ENCODE data around the gene IL13RA1. TPM values are rescaled to one million over a fixed set of nuclear protein-coding genes. Genes with fewer than 3 reads are reported as not detected.

Gene IL13RA1
- total RNA-seq, 1 donor from 2014 or later, result 1.1 TPM

DNA sequence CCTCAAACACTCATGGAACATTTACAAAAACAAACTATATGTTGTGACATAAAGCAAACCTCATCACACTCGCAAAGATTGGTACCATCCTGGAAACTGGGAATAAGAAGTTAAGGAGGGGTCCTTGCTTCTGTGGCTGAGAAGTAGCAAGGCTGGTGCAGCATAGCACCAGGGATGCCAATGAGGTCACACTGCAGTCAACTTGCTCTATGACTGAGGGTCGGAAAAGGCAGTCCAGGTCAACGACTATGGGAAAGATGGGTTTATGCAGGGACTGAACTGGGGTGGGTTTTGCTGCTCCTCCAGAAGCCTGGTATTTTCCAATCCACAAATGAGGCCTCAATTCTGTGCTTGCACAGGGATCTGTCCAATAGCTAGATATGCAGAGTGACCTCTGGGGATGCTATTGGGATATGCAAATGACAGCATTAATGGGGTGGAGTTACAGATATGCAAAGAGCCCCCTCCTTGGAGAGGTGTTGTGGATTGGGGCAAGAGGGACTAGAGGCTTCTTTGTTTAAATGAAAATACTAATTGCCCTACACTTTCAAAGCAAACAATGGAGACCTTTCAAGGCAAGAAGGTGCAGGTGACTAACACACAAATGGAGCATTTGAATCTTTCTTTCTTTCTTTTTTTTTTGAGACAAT lies 7.2 kb upstream of the IL13RA1 start:
- H3K4me1 Mint-ChIP-seq (ENCODE audit: low read depth, unreplicated experiment), result no peaks in the 10 kb centered on the region
- no peak overlapping the region for H3K27ac Mint-ChIP-seq (ENCODE audit: unreplicated experiment)
- peaks cover 2% of the 10 kb centered on the region for H3K9me3 Mint-ChIP-seq (ENCODE audit: unreplicated experiment)
- H3K4me3 Mint-ChIP-seq (ENCODE audit: unreplicated experiment), result no peak overlapping the region
- no peaks in the 10 kb centered on the region for H3K27me3 Mint-ChIP-seq (ENCODE audit: unreplicated experiment)
- no peak for DNase-seq
- TF ChIP-seq, protein P1, sequence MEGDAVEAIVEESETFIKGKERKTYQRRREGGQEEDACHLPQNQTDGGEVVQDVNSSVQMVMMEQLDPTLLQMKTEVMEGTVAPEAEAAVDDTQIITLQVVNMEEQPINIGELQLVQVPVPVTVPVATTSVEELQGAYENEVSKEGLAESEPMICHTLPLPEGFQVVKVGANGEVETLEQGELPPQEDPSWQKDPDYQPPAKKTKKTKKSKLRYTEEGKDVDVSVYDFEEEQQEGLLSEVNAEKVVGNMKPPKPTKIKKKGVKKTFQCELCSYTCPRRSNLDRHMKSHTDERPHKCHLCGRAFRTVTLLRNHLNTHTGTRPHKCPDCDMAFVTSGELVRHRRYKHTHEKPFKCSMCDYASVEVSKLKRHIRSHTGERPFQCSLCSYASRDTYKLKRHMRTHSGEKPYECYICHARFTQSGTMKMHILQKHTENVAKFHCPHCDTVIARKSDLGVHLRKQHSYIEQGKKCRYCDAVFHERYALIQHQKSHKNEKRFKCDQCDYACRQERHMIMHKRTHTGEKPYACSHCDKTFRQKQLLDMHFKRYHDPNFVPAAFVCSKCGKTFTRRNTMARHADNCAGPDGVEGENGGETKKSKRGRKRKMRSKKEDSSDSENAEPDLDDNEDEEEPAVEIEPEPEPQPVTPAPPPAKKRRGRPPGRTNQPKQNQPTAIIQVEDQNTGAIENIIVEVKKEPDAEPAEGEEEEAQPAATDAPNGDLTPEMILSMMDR (IDR thresholded peaks at IDR 0.05; ENCODE audit: partially characterized antibody, unreplicated experiment), result no peak
- no peaks in the 10 kb centered on the region for H3K36me3 Mint-ChIP-seq (ENCODE audit: unreplicated experiment)

DNA sequence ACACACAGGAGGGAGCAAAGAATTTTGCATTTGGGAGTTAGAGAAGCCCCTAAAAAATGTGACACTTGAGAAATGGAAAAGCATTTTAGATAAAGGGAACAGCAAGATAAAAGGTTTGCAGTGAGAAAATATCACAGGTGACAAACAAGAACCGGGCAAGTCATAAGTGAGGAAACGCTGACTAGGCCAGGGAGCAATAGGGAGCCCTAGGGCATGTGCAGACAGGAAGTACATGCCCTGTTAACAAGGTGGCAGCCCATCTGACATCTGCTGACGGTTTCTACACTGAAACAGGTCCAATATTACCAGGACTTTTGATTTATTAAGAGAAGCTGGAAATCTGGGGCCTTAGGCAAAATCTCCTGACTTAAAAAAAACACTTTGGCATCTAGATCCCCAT lies 4.0 kb upstream of the IL13RA1 start:
- Mint-ChIP-seq H3K9me3 (ENCODE audit: unreplicated experiment) (peaks cover 3% of the 10 kb centered on the region), H3K27me3 (ENCODE audit: unreplicated experiment) (no peaks in the 10 kb centered on the region), H3K4me1 (ENCODE audit: low read depth, unreplicated experiment) (no peaks in the 10 kb centered on the region), H3K36me3 (ENCODE audit: unreplicated experiment) (no peaks in the 10 kb centered on the region), H3K27ac (ENCODE audit: unreplicated experiment) (no peak overlapping the region), H3K4me3 (ENCODE audit: unreplicated experiment) (no peak overlapping the region)
- TF ChIP-seq, protein P1 (IDR thresholded peaks at IDR 0.05; ENCODE audit: partially characterized antibody, unreplicated experiment), result no peak
- no peak for DNase-seq

DNA sequence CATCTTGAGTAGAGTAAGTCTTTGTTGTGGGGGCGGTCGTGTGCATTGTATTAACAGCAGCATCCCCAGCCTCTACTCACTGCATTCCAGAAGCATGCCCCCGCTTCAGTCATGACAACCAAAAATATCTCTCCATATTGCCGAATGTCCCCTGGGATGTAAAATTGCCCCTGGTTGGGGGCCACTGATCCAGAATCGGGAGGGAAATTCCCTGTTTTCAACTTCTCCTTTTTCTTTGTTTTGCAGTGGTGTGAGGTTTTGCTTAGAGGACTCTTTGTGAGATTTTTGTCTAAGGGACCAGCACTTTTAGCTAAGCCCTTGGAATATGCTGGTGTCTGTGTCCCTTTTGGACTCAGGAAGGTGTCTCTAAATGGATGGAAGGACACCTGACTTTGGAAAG lies 3.0 kb upstream of the IL13RA1 start:
- H3K27ac Mint-ChIP-seq (ENCODE audit: unreplicated experiment), result no peak overlapping the region
- no peak overlapping the region for H3K4me3 Mint-ChIP-seq (ENCODE audit: unreplicated experiment)
- no peak for DNase-seq
- H3K36me3 Mint-ChIP-seq (ENCODE audit: unreplicated experiment), result no peaks in the 10 kb centered on the region
- H3K4me1 Mint-ChIP-seq (ENCODE audit: low read depth, unreplicated experiment), result no peaks in the 10 kb centered on the region
- TF ChIP-seq, protein P1 (IDR thresholded peaks at IDR 0.05; ENCODE audit: partially characterized antibody, unreplicated experiment), result no peak
- no peaks in the 10 kb centered on the region for H3K27me3 Mint-ChIP-seq (ENCODE audit: unreplicated experiment)
- peaks cover 5% of the 10 kb centered on the region for H3K9me3 Mint-ChIP-seq (ENCODE audit: unreplicated experiment)

DNA sequence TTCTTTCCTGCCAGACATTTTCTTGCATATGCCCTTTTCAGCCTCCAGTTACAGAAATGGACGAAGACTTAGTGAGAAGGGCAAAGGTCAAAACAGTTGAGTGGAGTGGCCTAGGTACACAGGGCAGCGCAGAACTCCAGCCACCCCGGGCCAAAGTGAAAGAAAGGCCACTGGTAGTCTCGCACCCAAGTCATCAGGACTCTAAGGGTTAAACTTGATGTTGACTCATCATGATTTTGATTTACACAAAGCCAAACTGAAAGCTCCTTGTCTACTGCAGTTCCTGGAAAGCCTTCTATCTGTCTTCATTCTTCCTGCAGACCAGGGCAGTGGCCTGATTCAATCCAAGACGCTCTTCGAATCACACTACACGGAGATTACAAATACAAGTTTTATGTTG lies 2.6 kb upstream of the IL13RA1 start:
- no peak for DNase-seq
- Mint-ChIP-seq H3K27ac (ENCODE audit: unreplicated experiment) (no peak overlapping the region), H3K4me1 (ENCODE audit: low read depth, unreplicated experiment) (no peaks in the 10 kb centered on the region), H3K9me3 (ENCODE audit: unreplicated experiment) (peaks cover 5% of the 10 kb centered on the region), H3K4me3 (ENCODE audit: unreplicated experiment) (no peak overlapping the region), H3K27me3 (ENCODE audit: unreplicated experiment) (no peaks in the 10 kb centered on the region), H3K36me3 (ENCODE audit: unreplicated experiment) (no peaks in the 10 kb centered on the region)
- TF ChIP-seq, protein P1 (IDR thresholded peaks at IDR 0.05; ENCODE audit: partially characterized antibody, unreplicated experiment), result no peak

DNA sequence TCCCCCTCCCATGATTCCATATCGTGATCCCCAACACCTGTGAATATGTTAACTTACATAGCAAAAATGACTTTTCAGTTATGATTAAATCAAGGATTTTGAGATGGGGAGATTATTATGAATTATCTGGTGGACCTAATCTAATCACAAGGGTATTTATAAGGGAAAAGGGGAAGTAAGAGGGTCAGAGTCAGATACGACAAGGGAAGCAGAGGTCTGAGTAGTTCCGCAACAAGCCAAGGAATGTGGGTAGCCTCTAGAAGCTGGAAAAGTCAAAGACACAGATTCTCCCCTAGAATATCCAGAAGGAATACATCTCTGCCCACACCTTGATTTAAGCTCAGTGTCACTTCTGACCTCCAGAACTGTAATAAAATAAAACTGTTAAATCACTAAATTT lies 1.0 kb upstream of the IL13RA1 start:
- Mint-ChIP-seq H3K4me1 (ENCODE audit: low read depth, unreplicated experiment) (no peaks in the 10 kb centered on the region), H3K4me3 (ENCODE audit: unreplicated experiment) (peak overlapping the region; percentile 72), H3K9me3 (ENCODE audit: unreplicated experiment) (peaks cover 5% of the 10 kb centered on the region), H3K27ac (ENCODE audit: unreplicated experiment) (no peak overlapping the region), H3K36me3 (ENCODE audit: unreplicated experiment) (no peaks in the 10 kb centered on the region), H3K27me3 (ENCODE audit: unreplicated experiment) (no peaks in the 10 kb centered on the region)
- no peak for DNase-seq
- TF ChIP-seq, protein P1 (IDR thresholded peaks at IDR 0.05; ENCODE audit: partially characterized antibody, unreplicated experiment), result no peak
